Lower leg skin (tissue), 3 donors: ENCODE data around the gene ARNT2.

Source experiments
- POLR2A ChIP-seq, 2 donors: fragments of 450-650 bp; IDR thresholded peaks; one replicate each; pipeline ENCODE4 v1.6.1; 2016 to 2017; ENCODE audit warnings: antibody characterized with exemption in 2 of 2, mild to moderate bottlenecking in 1 of 2, moderate library complexity in 1 of 2
- TF ChIP-seq, protein P1 (sequence below), 3 donors: fragments of 450-650 bp; IDR thresholded peaks; one replicate each; pipeline ENCODE4 v1.5.1; 2016; ENCODE audit warnings: antibody characterized with exemption in 3 of 3, mild to moderate bottlenecking in 3 of 3, moderate library complexity in 2 of 3

DNA sequence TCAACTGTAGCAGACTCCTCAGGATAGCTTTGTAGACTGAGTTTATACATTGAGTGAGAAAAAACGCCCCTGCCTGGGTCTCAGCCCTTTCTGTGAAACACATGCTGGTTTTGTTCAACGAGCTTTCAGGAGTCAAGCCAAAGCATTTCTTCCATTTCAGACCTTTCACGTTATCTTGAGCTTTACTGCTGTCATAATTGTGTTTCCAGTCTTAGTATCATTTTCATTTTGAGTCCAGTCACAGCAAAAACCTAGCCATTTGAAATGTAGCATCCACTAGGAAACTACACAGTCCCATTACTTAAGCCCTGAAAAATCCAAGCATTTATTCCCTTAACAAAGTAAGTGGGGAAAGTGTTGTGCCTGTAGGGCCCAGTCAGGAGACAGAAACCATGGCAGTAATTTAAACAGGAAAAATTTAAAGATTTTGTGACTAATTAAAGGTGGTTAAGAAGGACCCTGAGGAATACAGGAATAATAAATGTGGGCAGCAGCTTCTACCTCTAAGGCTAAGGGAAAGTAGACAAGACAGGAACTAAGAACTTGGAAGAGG lies 180.9 kb downstream of the ARNT2 start:
- TF ChIP-seq, protein P1, sequence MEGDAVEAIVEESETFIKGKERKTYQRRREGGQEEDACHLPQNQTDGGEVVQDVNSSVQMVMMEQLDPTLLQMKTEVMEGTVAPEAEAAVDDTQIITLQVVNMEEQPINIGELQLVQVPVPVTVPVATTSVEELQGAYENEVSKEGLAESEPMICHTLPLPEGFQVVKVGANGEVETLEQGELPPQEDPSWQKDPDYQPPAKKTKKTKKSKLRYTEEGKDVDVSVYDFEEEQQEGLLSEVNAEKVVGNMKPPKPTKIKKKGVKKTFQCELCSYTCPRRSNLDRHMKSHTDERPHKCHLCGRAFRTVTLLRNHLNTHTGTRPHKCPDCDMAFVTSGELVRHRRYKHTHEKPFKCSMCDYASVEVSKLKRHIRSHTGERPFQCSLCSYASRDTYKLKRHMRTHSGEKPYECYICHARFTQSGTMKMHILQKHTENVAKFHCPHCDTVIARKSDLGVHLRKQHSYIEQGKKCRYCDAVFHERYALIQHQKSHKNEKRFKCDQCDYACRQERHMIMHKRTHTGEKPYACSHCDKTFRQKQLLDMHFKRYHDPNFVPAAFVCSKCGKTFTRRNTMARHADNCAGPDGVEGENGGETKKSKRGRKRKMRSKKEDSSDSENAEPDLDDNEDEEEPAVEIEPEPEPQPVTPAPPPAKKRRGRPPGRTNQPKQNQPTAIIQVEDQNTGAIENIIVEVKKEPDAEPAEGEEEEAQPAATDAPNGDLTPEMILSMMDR (IDR thresholded peaks at IDR 0.05) = no peak
- no peak for TF ChIP-seq POLR2A (IDR thresholded peaks at IDR 0.05)
